Stimulated activated CD4-positive, alpha-beta T cell treated with anti-CD3 and anti-CD28 coated beads, Interleukin-2, amount 100 ng/mL, for 4 hours (primary cell): Measurements from ENCODE around the gene PDE1C.
"Not testable (repeated sequence)": the region's sequence is repeated elsewhere in the genome, so short reads cannot be mapped to it uniquely, and the experiment has no call there.

Experiments used
- DNase-seq: peaks from one replicate; pipeline ENCODE4 v3.0.0-alpha.2; 2020; ENCODE audit warnings: low read depth

Gene PDE1C

DNA sequence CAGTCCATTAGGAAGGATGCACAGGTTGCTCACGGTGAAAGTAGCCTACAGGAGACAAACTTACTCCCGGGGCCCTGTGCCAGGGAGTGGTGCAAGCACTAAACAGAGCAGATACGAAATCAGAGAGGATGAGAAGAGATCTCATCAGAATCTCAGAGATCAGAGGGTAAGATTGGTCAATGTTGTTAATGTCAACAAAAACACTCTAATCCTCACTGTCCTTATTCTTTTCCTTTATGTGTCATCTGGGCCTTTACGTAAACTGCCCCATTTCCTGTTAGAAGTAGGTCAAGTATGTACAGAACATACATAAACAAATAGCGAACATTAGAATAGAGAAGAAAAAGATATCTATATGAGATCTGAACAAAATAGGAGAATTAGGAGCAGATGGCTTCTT is 220.1 kb downstream of the PDE1C start:
- DNase-seq: no peak

DNA sequence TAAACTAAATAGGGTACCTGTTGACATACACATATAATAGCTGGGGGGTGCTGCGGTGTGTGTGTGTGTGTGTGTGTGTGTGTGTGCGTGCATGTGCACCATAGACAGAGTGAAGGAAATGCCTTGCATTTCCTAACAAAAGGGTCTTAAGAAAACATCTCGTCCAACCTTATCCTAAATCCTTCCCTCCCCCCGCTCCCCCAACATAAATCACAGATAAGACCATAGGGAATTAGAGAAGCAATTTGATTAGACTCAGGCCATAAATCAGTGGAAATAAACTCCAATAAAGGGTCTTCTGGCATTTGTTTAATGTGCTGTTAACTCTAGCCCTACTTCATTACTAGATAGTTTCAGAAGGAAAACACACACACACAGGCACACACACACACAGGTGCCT is 234.7 kb downstream of the PDE1C start:
- DNase-seq: no peak

DNA sequence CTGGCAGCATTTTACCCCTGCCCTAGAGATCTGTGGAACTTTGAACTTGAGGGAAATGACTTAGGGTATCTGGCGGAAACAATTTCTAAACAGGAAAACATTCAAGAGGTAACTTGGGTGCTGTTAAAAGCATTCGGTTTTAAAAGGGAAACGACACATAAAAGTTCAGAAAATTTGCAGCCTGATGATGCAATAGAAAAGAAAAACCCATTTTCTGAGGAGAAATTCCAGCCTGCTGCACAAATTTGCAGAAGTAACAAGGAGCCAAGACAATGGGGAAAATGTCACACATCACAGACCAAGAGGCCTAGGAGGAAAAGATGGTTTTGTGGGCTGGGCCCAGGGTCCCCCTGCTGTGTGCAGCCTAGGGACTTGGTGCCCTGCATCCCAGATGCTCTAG is 236.6 kb downstream of the PDE1C start:
- not testable (repeated sequence) for DNase-seq

DNA sequence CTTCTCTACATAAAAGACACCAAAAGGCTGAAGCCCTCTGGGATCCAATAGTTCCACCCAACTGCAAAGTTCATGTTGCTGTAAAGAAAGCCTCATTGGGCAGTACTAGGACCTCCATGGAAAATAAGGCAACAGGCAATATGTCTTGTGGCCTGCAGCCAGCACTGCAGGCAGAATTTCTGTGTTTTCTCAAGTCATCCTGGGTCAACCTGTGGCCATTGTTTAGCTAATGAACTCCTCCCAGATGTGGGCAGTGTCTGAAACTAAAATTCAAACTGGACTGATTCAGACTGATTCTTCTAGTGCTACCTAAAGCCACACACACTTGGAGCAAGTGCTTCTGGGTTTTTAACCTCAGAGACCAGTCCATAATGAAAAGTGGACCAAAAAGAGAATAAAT is 241.7 kb downstream of the PDE1C start:
- DNase-seq: no peak

GRCh38 chr7:31825576-31825975 is 244.6 kb downstream of the PDE1C start:
- DNase-seq: no peak

DNA sequence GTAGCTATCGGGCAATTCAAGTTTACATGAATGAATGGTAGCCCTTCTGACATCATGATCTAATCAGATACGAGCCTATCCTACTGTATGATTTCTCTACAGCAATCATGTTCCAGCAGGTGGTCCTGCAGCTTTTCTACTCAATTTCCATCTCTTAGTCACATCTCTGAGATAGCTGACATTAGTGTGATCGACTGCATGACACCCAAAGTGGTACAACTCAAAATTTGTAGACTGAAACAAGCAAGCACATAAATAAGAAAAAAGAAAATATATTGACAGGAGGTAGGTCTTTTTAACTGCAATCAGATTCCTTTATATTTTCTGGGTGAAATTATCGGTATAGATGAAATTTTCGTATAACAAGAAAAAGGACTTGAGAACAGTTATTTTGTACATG is 251.2 kb downstream of the PDE1C start:
- DNase-seq: no peak

DNA sequence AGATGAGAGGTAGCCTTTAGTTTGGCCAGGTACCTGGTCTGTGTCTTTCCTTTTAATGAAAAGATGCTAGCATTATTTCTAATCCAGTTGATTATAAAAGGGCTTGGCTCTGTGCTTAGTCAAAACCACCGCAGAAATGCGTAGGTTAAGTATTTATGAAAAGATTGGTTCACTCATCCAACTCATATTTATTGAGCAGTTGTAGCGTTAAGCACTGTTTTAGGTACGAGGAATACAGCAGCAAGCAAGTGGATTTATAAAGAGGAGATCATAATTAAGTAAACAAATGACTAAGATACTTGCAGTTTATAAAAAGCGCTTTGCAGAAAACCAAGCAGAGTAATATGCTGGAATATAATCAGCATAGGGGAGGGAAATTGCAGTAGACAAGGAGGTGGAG is 253.4 kb downstream of the PDE1C start:
- no peak for DNase-seq

- DNase-seq: no peak
Measured at GRCh38 chr7:31815796-31816195, 254.4 kb downstream of the PDE1C start.

- no peak for DNase-seq
Measured at GRCh38 chr7:31814187-31814586, 256.0 kb downstream of the PDE1C start.

- no peak for DNase-seq
Measured at GRCh38 chr7:31811650-31812461, 258.4 kb downstream of the PDE1C start.

DNA sequence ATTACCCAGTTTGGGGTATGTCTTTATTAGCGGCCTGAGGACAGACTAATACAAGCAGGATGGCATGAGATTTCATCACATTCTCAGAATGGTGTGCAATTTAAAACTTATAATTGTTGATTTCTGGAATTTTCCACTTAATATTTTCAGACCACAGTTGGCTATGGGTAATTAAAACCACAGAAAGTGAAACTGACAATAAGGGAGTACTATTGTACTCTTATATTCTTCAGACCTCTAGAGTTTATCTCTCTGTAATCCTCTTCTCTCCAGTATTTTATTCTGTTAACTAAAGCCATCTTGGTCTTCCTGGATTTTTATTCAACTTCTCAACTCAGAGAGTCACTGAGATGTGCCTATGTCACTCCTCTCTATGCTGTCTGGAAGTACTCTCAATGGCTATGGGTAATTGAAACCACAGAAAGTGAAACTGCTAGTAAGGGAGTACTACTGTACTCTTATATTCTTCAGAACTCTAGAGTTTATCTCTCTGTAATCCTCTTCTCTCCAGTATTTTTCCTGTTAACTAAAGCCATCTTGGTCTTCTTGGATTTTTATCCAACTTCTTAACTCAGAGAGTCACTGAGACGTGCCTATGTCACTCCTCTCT is 264.9 kb downstream of the PDE1C start:
- DNase-seq: no peak

DNA sequence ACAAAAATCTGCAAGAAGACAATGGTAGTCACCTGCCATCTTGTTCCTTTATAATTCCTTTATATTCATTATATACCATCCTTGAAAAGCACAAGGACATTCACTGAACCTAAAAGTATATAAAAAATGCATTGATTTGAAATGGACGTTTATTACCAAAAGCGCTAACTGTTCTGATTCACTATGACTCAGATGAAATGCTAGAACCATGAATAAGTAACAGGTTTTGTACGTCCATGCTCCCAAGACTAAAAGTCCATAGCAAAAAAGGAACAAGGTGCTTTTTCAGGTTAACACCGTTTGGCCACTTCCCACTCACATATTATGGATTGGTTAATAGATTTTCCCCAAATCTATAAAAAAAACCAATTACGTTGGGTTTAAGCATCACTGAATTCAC is 273.8 kb downstream of the PDE1C start:
- no peak for DNase-seq

- no peak for DNase-seq
Measured at GRCh38 chr7:31794851-31795344, 275.3 kb downstream of the PDE1C start.

GRCh38 chr7:31791881-31792280 is 278.3 kb downstream of the PDE1C start:
- no peak for DNase-seq

GRCh38 chr7:31788883-31789680 is 281.1 kb downstream of the PDE1C start:
- no peak for DNase-seq

DNA sequence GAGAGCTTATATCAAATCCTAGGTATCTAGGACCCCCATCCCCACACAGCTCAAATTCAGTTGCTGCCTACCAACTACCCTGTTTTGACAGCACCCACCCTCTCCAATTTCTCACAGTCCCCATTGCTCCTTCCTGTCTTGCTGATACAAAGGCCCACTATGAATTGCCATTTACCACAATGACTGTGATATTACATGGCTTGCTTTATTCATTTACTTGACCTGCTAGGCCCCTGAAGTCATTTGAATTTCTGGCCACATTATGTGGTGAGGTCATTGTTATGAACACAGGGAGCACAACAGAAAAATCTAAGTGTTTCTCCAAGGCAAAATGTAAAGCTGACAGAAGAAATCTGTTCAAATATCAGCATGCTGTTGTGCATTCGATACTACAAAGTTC is 281.8 kb downstream of the PDE1C start:
- DNase-seq: no peak

DNA sequence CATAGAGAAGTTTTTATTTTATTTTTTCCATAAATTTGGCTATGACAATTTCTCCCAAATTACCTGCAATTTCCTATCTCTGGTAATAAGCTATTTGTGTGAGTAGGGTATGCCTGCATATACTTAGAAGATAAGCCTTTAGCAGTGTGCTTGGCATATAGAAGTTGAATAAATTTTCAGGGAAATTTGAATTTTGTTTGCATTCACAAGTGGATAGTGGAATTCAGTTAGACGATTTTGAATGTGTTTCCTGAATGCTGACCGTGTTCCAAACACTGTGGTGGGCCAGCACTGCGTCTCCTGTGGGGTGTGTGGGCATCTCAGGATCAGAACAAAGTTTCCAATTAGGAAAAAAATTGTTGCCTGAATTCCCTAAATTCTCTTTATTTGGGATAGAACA is 283.9 kb downstream of the PDE1C start:
- DNase-seq: no peak

- DNase-seq: no peak
Measured at GRCh38 chr7:31785101-31785500, 285.1 kb downstream of the PDE1C start.

DNA sequence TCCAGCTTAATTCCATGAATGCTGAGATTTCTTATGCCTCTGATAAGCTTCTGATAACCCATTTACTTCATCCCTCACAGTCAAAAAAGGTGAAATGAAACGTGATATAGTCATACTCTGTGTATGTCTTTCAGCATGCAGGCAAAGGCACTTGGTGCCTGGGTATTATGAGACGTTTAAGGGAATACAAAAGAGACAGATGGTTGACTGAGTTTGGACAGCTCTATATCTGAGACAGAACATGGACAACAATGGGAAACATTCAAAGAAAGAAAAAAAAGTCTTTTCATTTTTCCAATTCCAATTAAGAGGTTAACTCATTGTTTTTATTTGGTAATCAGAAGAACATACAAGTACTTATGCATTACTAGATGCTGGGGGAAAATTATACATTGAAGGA is 287.0 kb downstream of the PDE1C start:
- DNase-seq: no peak

DNA sequence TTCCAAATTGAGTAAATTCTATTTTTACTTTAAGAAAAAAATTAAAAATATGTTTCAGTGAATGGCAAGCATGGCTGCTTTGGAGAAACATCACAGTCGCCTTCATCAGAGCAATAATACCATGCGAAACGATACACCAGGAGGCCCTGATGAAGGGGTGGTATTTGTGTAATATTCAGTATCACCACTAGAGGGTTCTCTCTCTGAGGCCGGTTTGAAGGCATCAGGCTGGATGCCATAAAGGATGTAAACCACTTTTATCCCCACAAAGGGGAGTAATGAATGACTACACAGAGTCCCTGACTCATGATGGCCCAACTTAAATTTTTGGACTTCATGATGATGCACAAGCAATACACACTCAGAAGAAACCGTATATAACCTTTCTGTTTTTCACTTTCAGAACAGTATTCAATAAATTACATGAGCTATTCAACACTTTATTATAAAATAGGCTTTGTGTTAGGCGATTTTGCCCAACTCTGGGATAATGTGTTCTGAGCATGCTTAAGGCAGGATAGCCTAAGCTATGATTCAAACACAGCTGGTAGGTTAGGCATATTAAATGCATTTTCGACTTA is 287.7 kb downstream of the PDE1C start:
- no peak for DNase-seq

DNA sequence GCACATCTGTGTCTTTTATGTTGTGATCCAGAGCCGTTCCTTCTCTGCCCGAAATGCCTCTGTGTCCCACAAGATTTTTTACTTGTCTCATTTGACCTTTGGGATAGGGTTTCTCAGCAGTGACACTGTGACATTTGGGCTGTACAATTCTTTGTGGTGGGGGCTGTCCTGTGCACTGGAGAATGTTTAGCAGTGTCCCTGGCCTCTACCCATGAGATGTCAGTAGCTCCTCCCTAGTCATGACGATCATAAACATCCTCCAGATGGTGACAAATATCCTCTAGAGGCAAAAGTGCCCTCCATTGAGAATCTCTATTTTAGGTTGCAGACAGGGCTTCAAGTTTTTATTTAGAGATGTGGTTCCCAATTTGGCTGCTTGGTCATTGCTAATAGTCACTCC is 291.9 kb downstream of the PDE1C start:
- DNase-seq: no peak

DNA sequence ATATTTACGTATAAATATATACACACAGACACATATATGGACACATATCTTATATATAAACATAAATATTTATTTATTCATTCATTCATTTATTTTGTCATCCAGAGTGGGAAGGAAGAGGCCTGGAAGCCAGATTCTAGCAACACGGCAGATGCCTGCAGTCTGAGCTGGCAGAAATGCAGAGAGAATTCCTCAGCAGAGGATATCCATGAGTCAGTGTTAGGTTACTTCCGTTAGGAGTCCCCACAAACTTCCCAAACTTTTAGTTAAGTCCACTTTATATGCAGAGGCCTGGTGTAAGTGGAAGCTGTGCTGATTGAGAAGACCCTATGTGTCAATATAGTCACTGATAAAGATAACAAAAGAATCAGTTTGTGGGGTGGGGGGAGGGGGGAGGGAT is 293.6 kb downstream of the PDE1C start:
- DNase-seq: no peak

GRCh38 chr7:31775556-31775955 is 294.7 kb downstream of the PDE1C start:
- DNase-seq: no peak
